ENCODE measurements around the gene RTN3.

Gene RTN3

GRCh38 chr11:63747011-63747410 lies 65.7 kb downstream of the RTN3 start:
- Mint-ChIP-seq H3K36me3 (peaks cover 6% of the 10 kb centered on the region), H3K4me1 (ENCODE audit: low read depth) (no peaks in the 10 kb centered on the region), H3K27ac (no peak overlapping the region), H3K4me3 (no peak overlapping the region), H3K9me3 (ENCODE audit: low read depth) (no peaks in the 10 kb centered on the region), H3K27me3 (no peaks in the 10 kb centered on the region)

DNA sequence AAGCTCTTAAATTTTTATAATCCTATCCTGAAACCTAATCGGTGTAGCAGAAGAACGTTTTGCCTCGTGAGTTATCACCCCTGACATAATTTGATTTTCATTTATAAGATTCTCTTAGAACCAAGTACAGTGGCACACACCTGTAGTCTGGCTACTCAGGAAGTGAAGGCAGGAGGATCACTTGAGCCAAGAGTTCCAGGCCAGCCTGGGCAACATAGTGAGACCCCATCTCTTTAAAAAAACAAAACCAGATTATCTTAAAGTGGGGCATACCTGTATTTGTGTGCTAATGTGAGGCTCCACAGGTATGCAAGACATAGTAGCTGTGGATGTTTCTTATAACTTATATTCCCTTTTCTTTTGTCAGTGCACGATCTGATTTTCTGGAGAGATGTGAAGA lies 68.3 kb downstream of the RTN3 start:
- H3K4me3 Mint-ChIP-seq: no peak overlapping the region
- peaks cover 6% of the 10 kb centered on the region for H3K36me3 Mint-ChIP-seq
- H3K9me3 Mint-ChIP-seq (ENCODE audit: low read depth): no peaks in the 10 kb centered on the region

DNA sequence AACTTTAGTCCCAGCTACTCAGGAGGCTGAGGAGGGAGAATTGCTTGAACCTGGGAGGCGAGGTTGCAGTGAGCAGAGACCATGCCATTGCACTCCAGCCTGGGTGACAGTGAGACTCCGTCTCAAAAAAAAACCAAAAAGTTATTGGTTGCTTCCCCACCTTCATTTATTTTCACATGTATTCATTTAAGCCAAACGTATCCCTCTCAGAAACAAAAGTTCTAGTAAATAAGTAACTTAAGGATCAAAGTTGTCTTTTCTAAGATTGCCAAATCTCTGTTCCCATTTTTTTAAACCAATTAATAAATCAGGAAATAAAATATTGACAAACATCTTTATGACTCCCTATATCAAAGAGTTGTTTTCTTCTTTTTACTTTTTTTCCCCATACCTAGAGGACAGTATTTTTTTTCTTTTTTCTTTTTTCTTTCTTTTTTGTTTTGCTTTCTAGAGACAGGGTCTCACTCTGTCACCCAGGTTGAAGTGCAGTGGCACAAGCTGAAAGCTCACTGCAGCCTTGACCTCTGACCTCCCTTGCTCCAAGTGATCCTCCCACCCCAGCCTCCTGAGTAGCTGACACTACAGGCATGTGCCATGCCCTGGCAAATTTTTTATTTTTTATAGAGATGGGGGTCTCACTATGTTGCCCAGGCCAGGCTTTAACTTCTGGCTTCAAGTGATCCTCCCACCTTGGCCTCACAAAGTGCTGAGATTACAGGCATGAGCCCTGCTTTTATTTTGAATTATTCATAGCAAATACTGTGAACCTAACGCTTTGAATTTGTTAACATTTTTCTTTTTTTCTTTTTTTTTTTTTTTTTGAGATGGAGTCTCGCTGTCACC lies 75.8 kb downstream of the RTN3 start:
- no peaks in the 10 kb centered on the region for H3K36me3 Mint-ChIP-seq
- H3K4me3 Mint-ChIP-seq: no peak overlapping the region
- no peaks in the 10 kb centered on the region for H3K27me3 Mint-ChIP-seq
- no peaks in the 10 kb centered on the region for H3K9me3 Mint-ChIP-seq (ENCODE audit: low read depth)
- H3K4me1 Mint-ChIP-seq (ENCODE audit: low read depth): no peaks in the 10 kb centered on the region
- no peak overlapping the region for H3K27ac Mint-ChIP-seq

More for the DNA sequence above, 68.3 kb downstream of the RTN3 start:
- Mint-ChIP-seq H3K4me1 (ENCODE audit: low read depth) (no peaks in the 10 kb centered on the region), H3K27me3 (no peaks in the 10 kb centered on the region), H3K27ac (no peak overlapping the region)

DNA sequence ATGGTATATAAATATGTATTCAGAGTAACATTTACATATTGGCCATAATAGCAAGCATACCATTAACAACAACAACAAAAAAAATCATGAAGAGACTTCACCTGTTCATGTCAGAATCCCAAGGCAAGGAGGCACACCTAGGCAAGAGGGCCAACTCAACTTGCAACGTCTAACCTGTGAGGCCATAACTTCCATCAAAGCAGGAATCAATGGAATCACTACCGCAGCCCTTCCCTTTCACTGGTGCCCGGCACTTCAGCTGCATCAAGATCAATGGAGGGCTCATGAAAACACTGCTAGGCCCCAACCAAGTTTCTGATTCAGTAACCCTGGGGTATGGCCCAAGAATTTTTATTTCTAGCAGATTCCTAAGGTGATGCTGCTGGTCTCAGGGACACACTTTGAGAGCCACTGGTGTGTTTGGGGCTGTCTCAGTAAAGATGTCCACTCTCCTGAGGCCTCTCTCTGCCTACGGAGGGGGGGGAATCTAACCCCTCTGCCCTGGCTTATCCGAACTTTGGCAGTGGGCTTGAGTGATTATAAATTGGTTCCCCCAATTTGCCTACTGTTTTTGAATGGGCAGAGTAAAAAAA lies 79.3 kb downstream of the RTN3 start:
- Mint-ChIP-seq H3K27me3 (no peaks in the 10 kb centered on the region), H3K4me1 (ENCODE audit: low read depth) (no peaks in the 10 kb centered on the region), H3K4me3 (no peak overlapping the region), H3K36me3 (no peaks in the 10 kb centered on the region), H3K27ac (no peak overlapping the region), H3K9me3 (ENCODE audit: low read depth) (no peaks in the 10 kb centered on the region)

- no peak overlapping the region for H3K4me3 Mint-ChIP-seq
- no peaks in the 10 kb centered on the region for H3K9me3 Mint-ChIP-seq (ENCODE audit: low read depth)
- no peaks in the 10 kb centered on the region for H3K4me1 Mint-ChIP-seq (ENCODE audit: low read depth)
- no peak overlapping the region for H3K27ac Mint-ChIP-seq
- H3K36me3 Mint-ChIP-seq: no peaks in the 10 kb centered on the region
- H3K27me3 Mint-ChIP-seq: no peaks in the 10 kb centered on the region
Measured at GRCh38 chr11:63761188-63761587, 79.9 kb downstream of the RTN3 start.

DNA sequence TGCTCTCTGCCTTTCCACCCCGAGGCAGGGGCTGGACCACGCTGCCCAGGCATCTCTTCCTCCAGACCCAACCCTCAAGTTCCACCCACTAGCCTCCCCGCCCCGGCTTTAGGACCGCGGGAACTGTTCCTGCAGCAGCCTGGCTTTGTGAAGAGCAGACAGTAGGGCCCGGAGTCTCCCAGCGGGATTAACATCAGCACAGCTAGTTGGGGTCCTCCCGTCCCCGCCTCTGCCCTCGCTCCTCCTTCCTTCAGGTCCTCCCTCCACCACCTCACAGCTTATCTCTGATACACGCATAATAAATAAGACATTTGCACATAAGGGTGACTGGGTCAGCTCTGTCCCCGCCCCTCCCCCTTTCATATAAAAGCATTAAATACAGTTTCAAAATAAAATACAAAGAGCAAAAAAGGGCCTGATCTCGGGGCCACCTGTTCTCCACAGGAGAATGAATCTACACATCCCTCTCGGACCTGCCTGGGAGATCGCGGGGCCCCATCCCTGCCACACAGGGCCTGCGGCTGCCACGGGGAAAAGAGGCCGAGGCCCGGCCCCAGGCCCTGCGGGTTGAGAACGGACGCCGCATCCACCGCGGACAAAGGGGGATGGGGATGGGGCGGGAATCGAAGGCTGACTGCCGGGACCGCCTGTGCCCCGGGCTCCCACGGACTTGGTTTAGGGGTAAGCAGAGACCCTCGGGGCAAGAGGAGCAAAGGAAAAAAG lies 80.8 kb downstream of the RTN3 start:
- Mint-ChIP-seq H3K4me3 (no peak overlapping the region), H3K27me3 (no peaks in the 10 kb centered on the region), H3K4me1 (ENCODE audit: low read depth) (no peaks in the 10 kb centered on the region), H3K9me3 (ENCODE audit: low read depth) (no peaks in the 10 kb centered on the region), H3K36me3 (no peaks in the 10 kb centered on the region), H3K27ac (no peak overlapping the region)

DNA sequence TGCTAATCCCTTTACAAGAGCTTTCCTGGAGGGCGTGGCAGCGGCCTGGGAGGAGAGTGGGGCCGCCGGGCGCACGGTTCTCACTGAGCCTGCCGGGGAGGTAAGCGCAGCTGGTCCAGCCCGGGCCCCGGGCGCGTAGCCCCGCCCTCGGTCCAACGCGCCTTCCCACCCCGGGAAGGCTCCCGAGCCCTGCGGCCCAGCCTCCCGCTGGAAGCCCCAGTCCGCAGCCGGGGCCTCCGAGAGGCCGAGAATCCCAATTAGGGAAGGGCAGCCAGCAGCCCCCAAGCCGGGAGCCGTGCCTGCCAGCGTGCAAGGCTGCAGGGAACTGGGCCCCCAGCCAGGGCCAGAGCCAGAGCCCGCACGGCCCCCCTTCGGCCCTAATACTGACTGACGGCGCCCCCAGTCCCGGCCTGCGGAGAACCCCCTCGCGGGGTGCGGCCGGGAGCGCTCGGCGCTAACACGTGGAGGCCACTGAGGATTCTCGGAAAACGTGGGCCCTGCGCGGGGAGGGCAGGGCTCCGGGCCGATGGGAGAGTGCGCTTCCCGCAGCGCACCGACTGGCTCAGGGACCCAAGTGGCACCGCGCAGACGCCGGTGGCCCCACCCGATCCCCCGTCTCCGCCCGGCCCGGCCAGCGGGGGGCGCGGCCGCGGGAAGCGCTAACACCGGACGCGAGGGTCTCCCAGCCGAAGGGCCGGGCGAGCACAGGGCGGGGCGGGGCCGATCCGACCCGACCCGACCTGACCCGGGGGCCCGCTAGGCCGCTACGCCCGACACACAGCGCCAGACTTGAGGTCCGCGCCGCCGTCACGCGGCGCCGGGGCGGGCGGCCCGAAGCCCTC lies 81.6 kb downstream of the RTN3 start:
- no peak overlapping the region for H3K4me3 Mint-ChIP-seq
- H3K27ac Mint-ChIP-seq: no peak overlapping the region

DNA sequence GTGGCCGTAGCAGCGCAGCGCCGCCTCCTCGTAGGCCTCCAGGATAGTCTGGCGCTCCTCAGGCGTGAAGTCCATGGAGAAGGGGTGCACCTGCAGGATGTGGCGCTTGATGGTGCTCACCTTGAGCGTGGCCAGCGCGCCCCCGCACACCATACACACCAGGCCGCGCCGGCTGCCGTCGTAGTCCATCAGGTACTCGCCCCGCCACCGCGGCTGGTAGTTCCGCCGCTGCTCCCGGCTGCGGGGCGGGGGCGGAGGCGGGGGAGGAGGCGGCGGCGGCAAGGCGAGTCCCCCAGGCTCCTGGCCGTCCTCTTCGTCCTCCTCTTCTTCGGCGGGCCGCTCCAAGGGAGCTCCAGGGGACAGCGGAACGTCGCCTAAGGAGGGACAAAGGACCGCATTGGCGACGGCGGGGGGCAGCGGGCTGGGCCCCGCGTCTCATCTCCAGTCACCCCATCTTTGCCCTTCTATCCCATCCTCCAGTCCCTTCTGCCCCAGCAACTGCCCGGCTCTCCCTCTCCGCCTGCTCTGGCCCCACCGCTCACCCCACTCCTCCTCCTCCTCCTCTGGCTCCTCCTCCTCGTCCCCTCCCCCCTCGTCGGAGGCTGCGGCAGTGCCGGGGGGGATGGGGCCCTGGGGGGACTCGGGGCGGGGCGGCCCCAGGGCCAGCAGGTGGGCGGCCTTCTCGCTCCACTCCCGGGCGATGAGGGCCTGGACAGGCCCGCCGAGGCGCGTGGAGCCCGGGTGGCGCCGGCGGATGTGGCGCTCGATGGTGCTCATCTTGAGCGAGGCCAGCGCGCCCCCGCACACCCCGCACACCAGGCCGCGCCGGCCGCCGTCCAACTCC lies 82.4 kb downstream of the RTN3 start:
- Mint-ChIP-seq H3K27ac (no peak overlapping the region), H3K9me3 (ENCODE audit: low read depth) (no peaks in the 10 kb centered on the region), H3K36me3 (no peaks in the 10 kb centered on the region), H3K4me1 (ENCODE audit: low read depth) (peaks cover 6% of the 10 kb centered on the region), H3K27me3 (no peaks in the 10 kb centered on the region), H3K4me3 (no peak overlapping the region)

More for the DNA sequence above, 81.6 kb downstream of the RTN3 start:
- Mint-ChIP-seq H3K36me3 (no peaks in the 10 kb centered on the region), H3K4me1 (ENCODE audit: low read depth) (peaks cover 6% of the 10 kb centered on the region), H3K9me3 (ENCODE audit: low read depth) (no peaks in the 10 kb centered on the region), H3K27me3 (no peaks in the 10 kb centered on the region)

DNA sequence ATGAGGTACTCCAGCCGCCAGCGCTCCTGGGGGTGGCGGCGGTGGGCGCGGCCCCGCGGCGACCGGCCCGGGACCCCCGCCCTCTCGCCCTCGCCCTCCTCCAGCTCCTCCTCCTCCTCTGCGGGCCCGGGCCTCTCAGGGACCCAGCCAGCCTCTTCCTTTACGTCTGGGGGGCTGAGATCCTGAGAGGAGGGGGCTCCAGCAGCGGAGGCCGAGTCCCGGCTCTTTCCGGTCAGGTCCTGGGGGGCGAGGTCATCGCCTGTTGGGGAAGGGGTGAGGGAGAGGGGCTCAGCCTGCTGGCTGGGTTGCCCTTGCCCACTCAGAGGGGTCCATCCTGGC lies 83.0 kb downstream of the RTN3 start:
- no peaks in the 10 kb centered on the region for H3K27me3 Mint-ChIP-seq
- no peak overlapping the region for H3K27ac Mint-ChIP-seq
- H3K4me3 Mint-ChIP-seq: no peak overlapping the region
- H3K4me1 Mint-ChIP-seq (ENCODE audit: low read depth): peaks cover 6% of the 10 kb centered on the region
- H3K9me3 Mint-ChIP-seq (ENCODE audit: low read depth): no peaks in the 10 kb centered on the region
- no peaks in the 10 kb centered on the region for H3K36me3 Mint-ChIP-seq

DNA sequence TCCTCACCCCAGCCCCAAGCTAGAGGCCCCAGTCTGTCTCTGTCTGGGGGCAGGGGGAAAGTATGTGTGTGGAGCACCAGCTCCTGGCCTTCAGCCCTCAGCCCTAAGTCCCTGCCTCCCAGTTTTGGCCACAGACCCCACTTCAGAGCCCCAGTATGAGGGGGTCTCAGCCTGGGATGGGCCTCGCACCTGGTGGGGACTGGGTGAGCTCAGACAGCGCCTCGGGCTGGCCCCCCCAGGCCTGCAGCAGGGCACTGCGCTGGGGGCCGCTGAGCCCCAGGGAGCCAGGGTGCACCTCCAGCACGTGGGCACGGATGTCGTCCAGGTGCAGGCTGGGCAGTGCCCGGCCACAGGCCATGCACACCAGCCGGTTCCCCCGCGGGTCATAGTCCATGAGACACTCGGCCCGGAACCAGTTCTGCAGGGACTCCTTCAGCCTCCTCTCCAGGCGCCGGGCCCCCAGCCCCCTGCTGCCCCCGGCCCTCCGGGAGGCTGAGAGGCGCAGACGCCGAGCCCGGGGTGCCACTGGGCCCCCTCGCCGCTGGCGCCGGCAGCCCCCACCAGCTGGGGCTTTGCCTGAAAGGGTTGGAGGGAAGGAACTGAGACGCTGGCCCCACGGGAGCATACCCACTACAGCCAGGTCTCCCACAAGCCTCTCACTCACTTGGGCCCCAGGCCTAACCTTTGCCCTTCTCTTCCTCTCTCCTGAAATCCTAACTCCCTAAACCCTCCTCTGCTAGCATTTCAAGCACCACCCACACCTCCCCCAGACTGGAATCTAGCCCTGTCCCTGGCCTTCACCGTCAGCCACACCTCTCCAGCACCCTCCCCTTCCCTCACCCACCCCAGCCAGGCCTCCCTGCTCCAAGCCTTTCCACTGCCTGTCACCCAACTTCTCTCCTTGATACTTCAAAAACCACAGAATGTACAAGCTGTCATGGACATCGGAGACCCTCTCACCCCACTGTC lies 83.7 kb downstream of the RTN3 start:
- Mint-ChIP-seq H3K36me3 (no peaks in the 10 kb centered on the region), H3K9me3 (ENCODE audit: low read depth) (no peaks in the 10 kb centered on the region), H3K27me3 (no peaks in the 10 kb centered on the region), H3K27ac (no peak overlapping the region), H3K4me1 (ENCODE audit: low read depth) (peaks cover 6% of the 10 kb centered on the region), H3K4me3 (no peak overlapping the region)

DNA sequence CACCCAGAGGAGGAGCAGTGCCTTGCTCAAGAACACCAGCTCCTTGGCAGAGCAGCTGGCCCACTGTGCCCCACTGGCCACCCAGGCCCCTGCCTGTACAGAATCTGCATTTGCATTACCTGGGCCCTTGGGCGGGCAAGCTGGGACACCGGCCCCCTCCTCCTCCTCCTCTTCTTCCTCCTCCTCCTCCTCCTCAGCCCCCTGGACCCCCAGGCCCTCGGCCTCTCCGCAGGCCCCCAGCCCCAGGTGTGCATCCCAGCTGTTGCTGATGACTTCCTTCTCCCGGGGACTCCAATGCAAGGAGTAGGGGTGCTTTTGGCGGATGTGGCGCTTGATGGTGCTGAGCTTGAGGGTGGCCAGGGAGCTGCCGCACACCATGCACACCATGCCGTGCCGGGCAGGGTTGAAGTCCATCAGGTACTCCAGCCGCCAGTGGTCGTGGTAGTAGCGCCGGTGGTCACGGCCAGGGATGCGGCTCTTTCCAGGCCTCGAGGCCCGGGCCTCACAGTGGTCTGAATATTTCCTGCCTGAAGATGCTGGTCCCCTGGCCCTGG lies 84.5 kb downstream of the RTN3 start:
- Mint-ChIP-seq H3K36me3 (no peaks in the 10 kb centered on the region), H3K27ac (no peak overlapping the region), H3K9me3 (ENCODE audit: low read depth) (no peaks in the 10 kb centered on the region), H3K4me1 (ENCODE audit: low read depth) (peaks cover 6% of the 10 kb centered on the region), H3K27me3 (no peaks in the 10 kb centered on the region), H3K4me3 (no peak overlapping the region)

- Mint-ChIP-seq H3K27me3 (no peaks in the 10 kb centered on the region), H3K36me3 (no peaks in the 10 kb centered on the region)
Measured at GRCh38 chr11:63766531-63767235, 85.4 kb downstream of the RTN3 start.

GRCh38 chr11:63767267-63767564 lies 85.9 kb downstream of the RTN3 start:
- peaks cover 6% of the 10 kb centered on the region for H3K4me1 Mint-ChIP-seq (ENCODE audit: low read depth)
- H3K9me3 Mint-ChIP-seq (ENCODE audit: low read depth): no peaks in the 10 kb centered on the region
- peak overlapping the region; percentile 90 for H3K27ac Mint-ChIP-seq
- H3K27me3 Mint-ChIP-seq: no peaks in the 10 kb centered on the region
- H3K36me3 Mint-ChIP-seq: no peaks in the 10 kb centered on the region
- H3K4me3 Mint-ChIP-seq: peak overlapping the region; percentile 96

More at GRCh38 chr11:63766531-63767235, 85.4 kb downstream of the RTN3 start:
- H3K4me3 Mint-ChIP-seq: peak overlapping the region; percentile 96
- H3K27ac Mint-ChIP-seq: no peak overlapping the region
- H3K9me3 Mint-ChIP-seq (ENCODE audit: low read depth): no peaks in the 10 kb centered on the region
- peaks cover 6% of the 10 kb centered on the region for H3K4me1 Mint-ChIP-seq (ENCODE audit: low read depth)
